ENCODE measurements around the gene KCNA3. TPM values are rescaled to one million over a fixed set of nuclear protein-coding genes. Genes with fewer than 3 reads are reported as not detected.

The KCNA3 gene
- polyA plus RNA-seq, 3 donors = 0.09 to 0.22 (median 0.15) TPM

DNA sequence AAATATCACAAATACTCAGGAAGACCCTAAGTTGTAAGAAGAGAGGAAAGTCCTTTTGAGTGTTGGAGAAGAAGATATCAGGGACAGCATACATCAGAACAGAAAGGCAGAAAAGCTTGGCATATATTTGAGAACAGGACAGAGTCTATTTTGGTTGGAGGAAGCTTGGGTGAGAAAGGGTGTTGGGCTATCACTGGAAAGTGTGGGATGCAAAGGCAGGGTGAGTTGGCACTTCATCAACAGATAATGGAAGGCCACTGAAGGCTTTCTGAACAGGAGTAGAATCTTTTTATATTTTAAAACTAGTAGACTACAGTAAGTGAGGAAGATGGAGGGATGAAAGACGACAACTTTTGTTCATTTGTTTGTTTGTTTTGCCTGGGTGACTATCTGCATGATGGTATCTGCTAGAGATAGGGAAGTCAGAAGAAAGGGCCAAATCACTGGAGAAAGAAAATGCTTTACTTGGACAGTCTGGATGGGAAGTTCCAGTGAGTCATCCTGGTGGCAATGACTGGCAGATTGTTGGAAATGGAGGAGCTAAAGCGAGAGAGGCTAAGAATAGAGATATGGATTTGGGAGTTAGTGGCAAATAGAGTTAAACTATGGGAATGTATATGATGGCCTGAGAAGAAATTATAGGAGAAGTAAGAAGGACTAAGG, 34.9 kb downstream of the KCNA3 start:
- no peak for DNase-seq

DNA sequence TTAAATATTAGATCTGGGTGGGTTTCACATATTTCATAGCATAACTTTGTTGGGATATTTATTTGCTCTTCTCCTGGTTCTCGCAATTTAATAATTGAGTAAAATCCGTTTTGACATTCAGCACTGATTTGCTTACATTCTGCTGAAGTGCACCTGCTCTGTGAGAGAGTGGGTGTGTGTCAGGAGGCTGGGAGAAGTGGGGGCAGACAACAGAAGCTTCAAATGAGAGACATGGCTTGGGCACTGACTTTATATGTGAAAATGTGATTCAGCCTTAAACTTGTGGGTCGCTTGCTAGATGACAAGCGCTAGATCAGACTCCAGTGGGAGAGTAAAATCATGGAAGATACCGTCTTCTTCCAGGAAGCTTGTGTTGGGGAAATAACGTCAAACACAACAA, 36.2 kb downstream of the KCNA3 start:
- no peak for DNase-seq

DNA sequence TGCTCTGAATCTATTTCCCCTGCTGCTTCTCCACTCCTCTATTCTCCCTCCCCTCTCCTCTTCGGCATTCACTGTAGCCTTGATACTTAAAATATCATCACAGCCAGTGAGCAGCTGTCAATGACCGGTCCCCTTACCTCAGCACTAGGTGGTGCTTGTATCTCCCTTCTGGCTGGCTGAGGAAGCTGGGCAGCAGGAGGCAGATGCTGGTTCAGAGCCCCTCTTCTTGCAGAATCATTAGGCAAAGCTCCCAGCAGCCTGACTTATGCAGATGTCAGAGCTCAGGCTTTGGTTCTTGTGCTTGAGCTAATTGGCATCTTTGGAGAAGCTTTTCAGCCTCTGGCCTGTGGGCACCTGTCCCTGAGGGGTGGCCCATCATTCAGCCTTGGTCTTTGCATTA, 36.7 kb downstream of the KCNA3 start:
- DNase-seq = no peak

DNA sequence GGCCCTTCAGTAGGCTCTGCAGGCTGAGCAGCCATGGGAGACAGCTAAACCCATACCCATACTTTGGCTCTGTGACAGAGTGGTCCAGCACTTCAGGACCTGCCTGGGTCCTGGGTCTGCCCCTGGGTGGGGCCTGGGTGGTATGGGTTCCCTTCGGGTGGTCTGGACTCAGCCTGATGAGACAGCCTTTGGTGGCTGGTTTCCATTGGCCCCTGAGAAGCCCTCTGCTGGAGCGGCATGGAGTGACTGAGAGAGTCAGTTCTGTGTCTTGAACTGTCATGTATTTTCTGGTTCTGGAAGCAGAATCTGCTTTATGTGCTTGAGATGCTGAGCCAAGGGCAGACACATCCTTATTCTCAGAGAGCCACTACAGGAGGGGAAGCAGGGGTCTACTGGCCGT, 37.3 kb downstream of the KCNA3 start:
- DNase-seq = no peak

DNA sequence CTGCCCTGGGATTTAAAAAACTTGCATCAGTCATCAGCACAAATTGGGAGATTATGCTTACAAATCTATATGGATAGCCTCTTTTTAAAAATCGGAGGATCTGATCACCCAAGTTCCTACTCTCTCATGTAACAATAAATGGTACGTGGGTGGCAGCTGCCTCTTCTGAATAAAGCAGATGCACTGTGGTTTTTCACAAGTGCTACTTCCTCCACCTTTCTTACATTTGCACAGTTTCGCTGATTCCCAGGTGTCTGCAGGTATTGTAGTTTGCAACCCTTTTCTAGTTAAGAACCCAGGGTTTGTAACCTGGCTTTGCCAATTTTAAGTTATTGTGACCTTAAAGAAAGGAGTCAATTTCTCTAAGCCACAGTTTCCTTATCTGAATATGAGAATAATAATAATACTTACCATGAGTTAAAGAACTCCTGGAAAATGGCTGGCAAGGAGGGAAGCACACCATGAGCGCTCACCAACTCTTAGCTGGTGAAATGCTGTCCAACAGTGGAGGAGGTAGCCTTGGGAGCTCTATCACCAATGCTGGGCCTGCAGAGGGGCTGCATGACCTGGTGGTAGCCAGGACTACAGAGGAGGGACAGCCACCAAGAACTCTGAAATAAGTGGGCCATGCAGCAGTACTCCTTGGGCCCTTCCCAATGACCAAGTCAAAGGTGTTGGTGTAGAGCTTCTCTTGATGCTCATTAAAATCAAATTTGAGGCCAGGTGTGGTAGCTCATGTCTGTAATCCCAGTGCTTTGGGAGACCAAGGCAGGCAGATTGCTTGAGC, 38.4 kb downstream of the KCNA3 start:
- DNase-seq = no peak

DNA sequence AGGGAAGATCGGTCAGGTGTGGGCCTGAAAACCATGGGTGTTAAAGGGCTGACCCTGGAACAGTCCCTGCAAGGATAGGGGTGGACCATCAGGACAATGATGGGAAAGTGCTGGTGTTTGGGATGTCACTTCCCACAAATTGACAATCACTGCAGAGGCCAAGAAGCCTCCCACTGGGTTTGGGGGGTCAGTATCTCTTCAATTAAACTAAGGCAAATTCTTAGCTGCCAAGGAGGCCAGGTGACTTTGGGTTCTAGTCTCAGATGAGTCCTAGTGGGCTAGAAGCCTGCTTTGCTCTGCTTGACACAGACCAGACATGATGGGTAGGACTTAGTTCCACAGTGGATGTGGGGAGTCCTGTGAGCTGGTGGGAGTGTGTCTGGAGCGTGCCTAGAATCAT, 39.3 kb downstream of the KCNA3 start:
- no peak for DNase-seq

DNA sequence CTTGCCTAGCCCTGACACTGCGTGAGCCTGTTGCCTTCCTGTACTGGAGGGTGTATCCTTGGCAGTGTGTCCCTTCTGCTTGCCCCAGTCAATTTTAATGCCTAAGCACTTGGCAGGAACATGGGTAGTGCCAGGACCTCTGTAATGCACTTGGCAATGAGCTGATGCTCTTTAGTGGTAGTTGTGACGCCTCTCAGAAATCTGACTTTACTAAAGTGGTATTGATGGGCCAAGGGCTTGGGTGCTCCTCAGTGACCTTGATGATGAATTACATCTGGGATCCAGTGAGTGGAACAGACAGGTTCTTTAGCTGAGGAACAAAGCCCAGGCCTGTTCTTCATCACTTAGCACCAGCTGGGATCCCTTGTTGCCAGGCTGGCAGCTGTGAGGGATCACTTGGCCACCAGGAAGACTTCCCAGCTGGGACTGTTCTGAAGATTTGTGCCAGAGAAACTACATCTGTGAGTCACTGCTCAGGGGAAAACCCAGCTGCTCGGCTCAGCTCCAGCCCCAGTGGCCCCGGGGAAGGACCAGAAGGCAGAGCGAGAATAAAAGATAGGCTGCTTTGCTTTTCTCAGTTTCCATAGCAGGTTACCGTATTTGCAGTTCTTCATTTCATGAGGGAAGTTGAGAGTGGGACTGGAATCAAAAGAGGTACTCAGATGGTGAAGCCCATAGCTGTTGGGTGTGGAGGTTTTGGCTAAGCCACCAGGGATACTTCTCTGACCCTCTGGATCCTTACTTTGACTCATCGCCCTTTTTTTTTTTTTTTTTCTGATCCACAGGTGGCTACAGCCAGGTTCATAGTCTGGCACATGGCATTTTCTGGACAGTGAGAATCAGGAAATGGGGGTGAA, 40.1 kb downstream of the KCNA3 start:
- peak; percentile 48 for DNase-seq

DNA sequence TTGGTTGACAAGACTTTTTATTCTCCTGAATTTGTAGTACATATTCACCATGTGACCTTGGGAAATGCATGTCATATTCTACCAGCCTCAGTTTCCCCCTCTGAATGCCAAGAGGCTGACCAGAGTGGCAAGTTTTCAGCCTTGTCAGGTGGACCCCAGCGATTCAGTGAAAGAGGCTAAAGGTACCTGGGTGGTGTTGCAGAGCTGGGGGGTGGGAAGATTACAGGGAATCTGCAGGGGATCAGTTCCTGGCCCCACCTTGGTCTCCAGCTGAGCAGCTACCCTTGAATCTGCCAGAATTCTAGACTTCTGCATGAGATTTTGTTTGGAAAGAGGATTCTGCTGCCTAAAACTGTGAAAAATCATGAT, 40.7 kb downstream of the KCNA3 start:
- no peak for DNase-seq

DNA sequence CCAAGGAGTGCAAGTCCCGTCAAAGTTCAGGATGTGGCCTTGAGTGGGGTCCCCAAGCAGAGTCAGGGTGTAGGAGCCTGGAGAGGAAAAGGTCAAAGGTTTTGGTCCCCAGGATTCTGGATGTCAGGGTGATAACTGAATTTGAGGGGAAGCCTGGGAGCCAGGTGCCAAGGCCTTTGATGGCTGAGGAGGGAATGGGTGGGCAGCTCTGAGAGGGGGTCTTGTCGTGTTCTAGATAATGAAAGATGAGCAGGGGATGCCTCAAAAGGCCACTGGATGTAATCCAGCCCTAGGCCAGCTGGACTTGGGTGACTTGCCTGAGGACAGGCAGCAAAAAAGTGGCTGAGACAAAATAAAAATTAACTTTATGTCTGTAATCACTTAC, 41.1 kb downstream of the KCNA3 start:
- no peak for DNase-seq

DNA sequence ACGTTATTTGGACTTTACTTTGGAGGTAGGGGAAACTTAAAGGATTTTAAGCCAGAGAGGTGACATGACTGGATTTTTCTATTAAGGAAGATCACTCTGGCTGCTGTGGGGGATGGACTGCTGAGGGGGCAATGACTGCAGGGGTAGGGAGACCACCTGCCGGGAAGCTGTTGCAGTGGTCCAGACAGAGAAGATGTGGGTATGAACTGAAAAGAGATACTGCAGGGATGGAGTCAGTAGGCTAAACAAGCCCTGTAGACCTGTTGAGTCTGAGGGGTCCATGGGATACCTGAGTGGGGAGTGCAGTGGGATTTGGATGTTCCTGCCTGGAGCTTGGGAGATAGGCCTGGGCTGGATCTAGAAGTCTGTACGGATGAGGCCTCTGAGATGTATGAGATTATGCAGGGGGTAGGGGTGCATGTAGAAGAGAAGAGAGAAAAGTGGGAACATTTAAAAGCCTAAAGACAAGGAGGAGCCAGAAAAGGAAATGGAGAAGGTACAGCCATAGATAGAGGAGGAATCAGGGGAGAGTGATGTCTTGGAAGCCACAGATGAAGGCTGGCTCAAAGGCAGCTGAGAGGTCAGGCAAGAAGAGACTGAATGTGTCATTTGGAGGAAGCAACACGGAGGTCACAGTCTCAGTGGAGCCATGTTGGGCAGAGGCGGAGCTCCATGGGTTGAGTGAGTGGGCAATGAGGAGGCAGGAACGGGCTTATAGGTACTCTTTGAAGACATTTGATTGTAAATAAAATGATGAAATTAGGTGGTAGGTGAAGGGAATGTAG, 42.7 kb downstream of the KCNA3 start:
- DNase-seq = no peak

DNA sequence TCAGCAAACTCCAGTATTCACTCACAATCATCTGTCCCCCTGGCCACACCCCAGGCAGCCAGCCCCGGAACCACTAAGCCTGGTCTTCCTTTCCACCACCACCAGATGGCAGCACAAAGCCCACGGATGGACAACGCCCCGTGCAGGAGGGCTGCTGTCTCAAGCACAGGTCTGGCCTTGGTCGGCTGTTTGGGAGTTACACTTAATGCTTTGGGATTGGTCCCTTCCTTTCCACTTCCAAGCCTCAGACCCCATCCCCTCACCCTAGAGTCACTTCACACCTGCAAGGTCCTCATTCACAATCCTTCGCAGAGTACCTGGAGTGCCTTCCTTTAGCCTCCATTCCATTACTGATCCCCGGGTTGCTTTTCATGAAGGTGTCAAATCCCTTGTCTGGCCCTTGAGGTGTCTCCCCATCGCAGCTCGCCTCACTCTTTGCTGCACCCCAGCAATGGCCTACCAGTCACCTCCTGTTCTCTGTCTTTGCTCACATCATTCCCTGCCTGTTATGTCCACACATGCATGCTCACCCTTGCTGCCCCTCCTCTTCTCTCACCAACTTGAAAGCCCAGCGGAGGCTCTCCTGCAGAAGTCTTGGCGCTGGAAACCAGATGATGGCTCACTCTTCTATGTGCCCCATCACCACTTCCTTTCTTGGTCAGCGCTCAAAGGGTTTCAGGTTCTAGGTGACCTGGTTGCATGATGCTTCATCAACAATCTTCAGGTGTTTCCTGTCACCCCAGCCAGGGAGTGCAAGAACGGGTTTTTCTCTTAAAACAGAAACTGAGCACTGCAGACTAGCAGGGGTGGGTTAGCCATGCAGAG, 43.7 kb downstream of the KCNA3 start:
- no peak for DNase-seq

DNA sequence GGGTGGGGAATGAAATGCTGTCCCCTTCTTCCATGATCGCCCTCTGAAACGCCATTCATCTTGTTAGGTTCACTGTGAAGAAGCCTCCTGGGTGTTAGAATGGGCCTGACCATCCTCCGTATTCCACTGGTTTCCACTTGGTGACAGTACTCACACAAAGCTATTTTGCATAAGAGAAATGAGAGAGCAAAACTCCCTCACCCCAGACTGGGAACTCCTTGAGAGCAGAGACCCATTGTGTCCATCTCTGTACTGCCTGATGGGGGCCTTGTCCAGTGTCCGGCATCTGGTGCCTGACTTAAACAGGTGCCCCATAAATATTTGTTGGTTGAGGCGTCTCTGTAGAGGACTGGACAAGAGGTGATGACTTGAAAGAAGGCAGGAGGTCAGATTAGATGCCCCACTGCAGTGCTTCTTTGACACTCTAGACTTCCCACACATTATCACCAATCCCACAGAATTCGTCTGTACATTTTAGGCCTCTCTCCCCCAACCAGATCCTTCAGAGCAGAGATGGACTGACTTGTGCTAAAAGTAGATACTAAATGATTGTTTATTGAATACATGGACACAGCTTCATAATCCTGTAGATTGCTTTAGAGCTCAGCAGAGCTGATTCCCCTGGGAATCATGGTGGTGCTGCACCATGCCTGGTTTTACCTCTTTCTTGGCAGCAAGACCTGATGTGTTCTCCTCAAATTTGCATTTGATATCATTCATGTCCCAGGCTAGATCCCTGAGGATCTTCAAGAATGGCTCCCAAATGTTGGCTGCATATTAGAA, 46.2 kb downstream of the KCNA3 start:
- DNase-seq = no peak

DNA sequence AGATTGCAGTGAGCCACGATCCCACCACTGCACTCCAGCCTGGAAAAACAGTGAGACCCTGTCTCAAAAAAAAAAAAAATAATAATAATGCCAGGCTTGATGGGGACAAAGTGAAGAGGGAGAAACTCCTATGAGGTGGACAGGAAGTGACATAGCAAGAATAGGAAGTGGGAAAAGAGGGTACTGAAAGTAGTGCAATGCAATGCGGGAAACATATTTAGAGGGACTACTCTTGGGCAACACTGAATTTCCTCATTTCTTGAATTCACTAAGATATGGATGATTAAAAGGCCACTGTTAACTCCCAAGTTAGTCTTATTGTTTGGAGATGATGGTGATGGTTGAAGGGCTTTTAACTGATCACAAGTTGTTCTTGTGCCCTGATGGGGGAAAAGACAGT, 47.0 kb downstream of the KCNA3 start:
- no peak for DNase-seq

DNA sequence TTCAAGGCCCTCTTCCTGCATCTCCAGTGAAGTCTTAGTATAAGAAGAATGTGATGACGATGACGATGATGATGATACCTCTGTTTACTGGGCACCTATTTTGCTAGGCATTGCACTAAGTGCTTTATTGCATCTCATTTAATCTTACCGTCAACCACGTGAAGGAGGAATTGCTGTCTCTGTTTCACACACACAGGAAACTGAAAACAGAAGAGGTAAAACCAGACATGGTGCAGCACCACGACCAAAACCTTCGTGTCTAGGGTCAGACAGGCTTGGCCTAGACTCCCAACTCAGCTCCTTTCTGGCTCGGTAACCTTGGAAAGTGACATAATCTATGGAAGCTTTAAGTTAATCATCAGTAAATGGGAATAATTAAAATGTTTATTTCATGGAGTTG, 47.9 kb downstream of the KCNA3 start:
- DNase-seq = no peak

Other genes with a start within 250 kb of the KCNA3 start
- gene PROK1, start 223.8 kb downstream of the KCNA3 start, polyA plus RNA-seq (ENCODE audit: insufficient read length in 3 of 3) = not detected
- not detected for gene KCNA10, start 155.8 kb downstream of the KCNA3 start, polyA plus RNA-seq (ENCODE audit: insufficient read length in 3 of 3)
- under 1 TPM; 0.36 to 0.95 (median 0.44) TPM for gene KCNA2, start 68.6 kb downstream of the KCNA3 start, polyA plus RNA-seq (ENCODE audit: insufficient read length in 3 of 3)
- gene CD53, start 198.2 kb upstream of the KCNA3 start, polyA plus RNA-seq (ENCODE audit: insufficient read length in 3 of 3) = 1 to 10 TPM; 6.4 to 6.8 (median 6.6) TPM

Measured in renal pelvis (tissue), 4 donors.